GM06990 (cell line): ENCODE results near the gene CMTM8.

Experiments
- DNase-seq: peaks from one replicate; pipeline ENCODE4 v3.0.0-alpha.2; 2011; ENCODE audit not compliant: insufficient read length; ENCODE audit errors: extremely low read depth
- H3K27me3 ChIP-seq: replicated peaks from 2 replicates; pipeline ENCODE4 v1.6.0; 2011; ENCODE audit warnings: low read length; ENCODE audit not compliant: control insufficient read depth, insufficient read depth
- H3K36me3 ChIP-seq: 2 replicates; pipeline ENCODE4 v1.5.1; 2011; ENCODE audit warnings: low read length; ENCODE audit not compliant: control insufficient read depth, insufficient read depth
- H3K4me3 ChIP-seq: replicated peaks from 2 replicates; pipeline ENCODE4 v1.5.1; 2011; ENCODE audit warnings: low read depth, mild to moderate bottlenecking, control low read depth, low read length
- TF ChIP-seq, protein P1 (sequence below): IDR thresholded peaks from 2 replicates; pipeline ENCODE4 v1.5.1; 2011; ENCODE audit warnings: low read length, control low read depth, mild to moderate bottlenecking, inconsistent platforms; ENCODE audit not compliant: insufficient read depth, poor library complexity, severe bottlenecking

Gene CMTM8

DNA sequence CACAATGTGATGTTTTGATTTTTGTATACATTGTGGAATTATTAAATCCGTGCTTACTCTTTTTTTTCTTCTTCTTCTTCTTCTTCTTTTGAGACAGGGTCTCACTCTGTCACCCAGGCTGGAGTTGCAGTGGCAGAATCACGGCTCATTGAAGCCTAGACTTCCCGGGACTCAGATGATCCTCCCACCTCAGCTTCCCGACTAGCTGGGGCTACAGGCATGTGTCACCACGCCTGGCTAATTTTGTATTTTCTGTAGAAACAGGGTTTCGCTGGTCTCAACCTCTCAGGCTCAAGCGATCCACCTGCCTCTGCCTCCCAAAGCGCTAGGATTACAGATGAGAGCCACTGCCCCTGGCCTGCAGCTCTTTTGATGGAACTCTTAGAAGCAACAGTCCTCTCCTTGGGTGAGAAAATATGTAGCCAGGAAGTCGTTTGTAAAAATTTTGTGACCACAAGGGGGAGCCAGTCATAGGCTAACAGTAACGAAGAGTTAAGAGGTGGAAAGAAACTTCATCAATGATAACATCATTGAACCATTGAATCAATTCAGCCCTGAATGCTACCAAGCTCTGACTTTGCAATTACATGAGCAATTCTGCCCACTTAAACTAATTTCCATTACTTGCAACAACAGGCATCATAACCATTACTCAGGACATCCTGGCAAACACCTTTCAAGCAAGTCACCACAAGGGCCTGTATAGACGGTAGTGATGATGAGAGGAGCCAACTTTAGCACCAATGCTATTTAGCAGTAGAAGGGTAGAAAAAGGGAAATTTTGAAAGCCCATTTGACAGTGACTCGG lies 136.5 kb downstream of the CMTM8 start:
- H3K4me3 ChIP-seq = no peak overlapping the region
- TF ChIP-seq, protein P1, sequence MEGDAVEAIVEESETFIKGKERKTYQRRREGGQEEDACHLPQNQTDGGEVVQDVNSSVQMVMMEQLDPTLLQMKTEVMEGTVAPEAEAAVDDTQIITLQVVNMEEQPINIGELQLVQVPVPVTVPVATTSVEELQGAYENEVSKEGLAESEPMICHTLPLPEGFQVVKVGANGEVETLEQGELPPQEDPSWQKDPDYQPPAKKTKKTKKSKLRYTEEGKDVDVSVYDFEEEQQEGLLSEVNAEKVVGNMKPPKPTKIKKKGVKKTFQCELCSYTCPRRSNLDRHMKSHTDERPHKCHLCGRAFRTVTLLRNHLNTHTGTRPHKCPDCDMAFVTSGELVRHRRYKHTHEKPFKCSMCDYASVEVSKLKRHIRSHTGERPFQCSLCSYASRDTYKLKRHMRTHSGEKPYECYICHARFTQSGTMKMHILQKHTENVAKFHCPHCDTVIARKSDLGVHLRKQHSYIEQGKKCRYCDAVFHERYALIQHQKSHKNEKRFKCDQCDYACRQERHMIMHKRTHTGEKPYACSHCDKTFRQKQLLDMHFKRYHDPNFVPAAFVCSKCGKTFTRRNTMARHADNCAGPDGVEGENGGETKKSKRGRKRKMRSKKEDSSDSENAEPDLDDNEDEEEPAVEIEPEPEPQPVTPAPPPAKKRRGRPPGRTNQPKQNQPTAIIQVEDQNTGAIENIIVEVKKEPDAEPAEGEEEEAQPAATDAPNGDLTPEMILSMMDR = peak; percentile 61
- no peaks in the 10 kb centered on the region for H3K36me3 ChIP-seq
- peak; percentile 40 for DNase-seq
- H3K27me3 ChIP-seq = peaks cover 1% of the 10 kb centered on the region; the same call in 1 of the 2 replicates

DNA sequence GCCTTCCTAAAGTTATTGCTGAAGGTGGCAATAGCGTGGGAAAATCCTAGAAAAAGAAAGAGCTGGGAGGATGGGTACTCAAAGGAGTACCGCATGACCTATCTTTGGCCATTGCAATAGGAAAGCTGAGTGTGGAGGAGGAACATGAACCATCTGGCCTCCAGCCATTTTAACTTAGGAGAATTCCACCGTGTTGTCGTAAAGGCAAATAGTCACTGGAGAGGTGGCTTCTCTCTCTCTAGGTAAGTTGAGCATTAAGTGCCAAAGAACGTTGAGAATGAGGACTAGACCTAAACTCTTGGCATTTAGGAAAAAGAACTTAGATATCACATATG lies 137.1 kb downstream of the CMTM8 start:
- H3K27me3 ChIP-seq = peaks cover 1% of the 10 kb centered on the region; the same call in 1 of the 2 replicates
- H3K36me3 ChIP-seq = no peaks in the 10 kb centered on the region
- H3K4me3 ChIP-seq = no peak overlapping the region
- TF ChIP-seq, protein P1 = no peak
- no peak for DNase-seq

DNA sequence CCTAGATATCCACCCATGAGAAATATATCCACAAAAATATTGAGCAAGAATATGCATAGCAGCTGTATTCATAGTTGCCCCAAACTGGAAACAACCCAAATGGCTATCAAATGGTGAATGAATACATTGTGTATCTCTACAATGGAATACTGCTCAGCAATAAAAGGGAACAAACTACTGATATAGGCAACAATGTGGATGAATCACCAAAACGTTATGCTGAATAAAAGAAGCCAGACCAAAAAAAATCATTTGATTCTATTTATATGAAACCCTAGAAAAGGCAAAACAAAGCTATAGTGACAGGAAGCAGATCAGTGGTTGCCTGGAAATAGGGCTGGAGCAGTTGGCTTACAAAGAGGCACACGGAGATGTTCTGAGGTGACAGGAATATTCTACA lies 137.6 kb downstream of the CMTM8 start:
- Histone ChIP-seq H3K36me3 (no peaks in the 10 kb centered on the region), H3K4me3 (no peak overlapping the region), H3K27me3 (peaks cover 1% of the 10 kb centered on the region; the same call in 1 of the 2 replicates)
- TF ChIP-seq, protein P1 = no peak
- DNase-seq = no peak

DNA sequence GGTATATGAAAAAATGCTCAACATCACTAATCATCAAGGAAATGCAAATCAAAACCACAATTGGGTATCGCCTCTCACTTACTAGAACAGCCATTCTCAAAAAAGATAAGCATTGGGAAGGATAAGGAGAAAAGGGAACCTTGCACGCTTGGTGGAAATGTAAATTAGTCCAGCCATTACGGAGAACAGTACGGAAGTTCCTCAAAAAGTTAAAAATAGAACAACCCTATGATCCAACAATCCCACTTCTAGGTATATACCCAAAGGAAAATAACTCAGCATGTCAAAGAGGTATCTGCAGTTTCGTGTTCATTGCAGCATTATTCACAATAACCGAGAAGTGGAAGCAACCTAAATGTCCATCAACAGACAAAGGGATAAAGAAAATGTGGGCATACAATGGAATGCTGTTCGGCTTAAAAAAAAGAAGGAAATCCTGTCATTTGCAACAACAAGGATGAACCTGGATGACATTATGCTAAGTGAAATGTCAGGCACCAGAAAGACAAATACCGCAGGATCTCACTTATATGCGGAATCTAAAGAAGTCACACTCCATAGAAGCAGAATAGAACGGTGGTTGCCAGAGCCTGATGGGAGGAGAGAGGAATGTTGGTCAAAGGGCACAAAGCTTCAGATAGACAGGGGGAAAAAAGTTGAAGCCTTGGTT lies 141.5 kb downstream of the CMTM8 start:
- no peaks in the 10 kb centered on the region for H3K36me3 ChIP-seq
- peaks cover 2% of the 10 kb centered on the region for H3K27me3 ChIP-seq
- TF ChIP-seq, protein P1 = no peak
- no peak for DNase-seq
- H3K4me3 ChIP-seq = no peak overlapping the region

DNA sequence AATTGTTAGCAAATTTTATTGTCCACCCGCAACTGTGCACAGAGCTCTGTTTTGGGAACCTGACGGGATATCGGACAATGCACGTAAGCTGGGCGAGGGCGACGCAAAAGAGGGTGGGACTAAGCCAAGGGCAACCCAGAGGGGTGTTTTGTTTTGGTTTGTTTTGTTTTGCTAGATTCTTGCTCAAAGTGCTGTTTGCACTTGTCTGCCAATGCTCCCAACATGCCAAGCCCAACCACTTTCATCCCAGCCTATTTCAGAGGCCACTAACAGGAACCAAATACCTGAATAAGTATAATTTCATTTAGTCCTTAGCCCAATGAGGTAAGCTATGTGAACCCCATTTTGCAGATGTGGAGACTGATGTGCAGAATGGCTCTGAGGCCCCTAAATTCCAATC lies 143.4 kb downstream of the CMTM8 start:
- Histone ChIP-seq H3K4me3 (no peak overlapping the region), H3K36me3 (no peaks in the 10 kb centered on the region), H3K27me3 (peaks cover 2% of the 10 kb centered on the region)
- TF ChIP-seq, protein P1 = no peak
- no peak for DNase-seq
